GM12878 (cell line): ENCODE data around the gene ERO1B. TPM values are rescaled to one million over a fixed set of nuclear protein-coding genes. Genes with fewer than 3 reads are reported as not detected.

ENCODE experiments used
- CREM ChIP-seq: IDR thresholded peaks from 2 replicates; pipeline ENCODE4 v1.6.1; 2014; ENCODE audit warnings: antibody characterized with exemption, low read depth
- FOXM1 ChIP-seq: IDR thresholded peaks from 2 replicates; pipeline ENCODE4 v1.6.1; 2012; ENCODE audit warnings: low read depth, mild to moderate bottlenecking, inconsistent platforms, low read length, moderate library complexity
- GABPA ChIP-seq: IDR thresholded peaks from 2 replicates; pipeline ENCODE4 v1.6.1; 2014; ENCODE audit warnings: antibody characterized with exemption, low read depth, mild to moderate bottlenecking, inconsistent platforms
- NBN ChIP-seq: fragments of 450-650 bp; IDR thresholded peaks from 2 replicates; pipeline ENCODE4 v1.6.1; 2016
- NFYA ChIP-seq: IDR thresholded peaks from 2 replicates; pipeline ENCODE4 v1.6.1; 2011; ENCODE audit warnings: low read depth, mild to moderate bottlenecking, low read length, improper control_type of control experiment, borderline replicate concordance
- RUNX3 ChIP-seq: IDR thresholded peaks from 2 replicates; pipeline ENCODE4 v1.6.1; 2012; ENCODE audit warnings: low read length, inconsistent platforms
- TBL1XR1 ChIP-seq: IDR thresholded peaks from 2 replicates; pipeline ENCODE4 v1.6.1; 2012; ENCODE audit warnings: low read depth, low read length, improper control_type of control experiment
- ZNF207 ChIP-seq: fragments of 450-650 bp; IDR thresholded peaks from 2 replicates; pipeline ENCODE4 v1.6.1; 2014; ENCODE audit warnings: antibody characterized with exemption, mild to moderate bottlenecking, borderline replicate concordance
- polyA plus RNA-seq, 11 experiments: library from polyadenylated mRNA; depleted of rRNA in 4 of 11; unstranded in 6 of 11; stranded (reverse) in 5 of 11; fragments of >200 nt; fragmentation: Nextera tagmentation in 4 of 11; fragmentation: Illumina TruSeq in 1 of 11; extraction: Ambion mirVana in 4 of 11; extraction: Trizol in 1 of 11; gene quantifications; 1 replicate in 1 of 11; 2 replicates in 10 of 11; pipeline versions ENCODE4 v1.2.1 to v1.2.3, GENCODE V29; 2011 to 2016; ENCODE audit warnings: inconsistent platforms in 2 of 11, missing spikeins in 2 of 11, low read depth in 1 of 11
- total RNA-seq, 4 experiments: library from RNA; depleted of rRNA in 3 of 4; stranded (reverse); fragments of >200 nt in 3 of 4; fragmentation: Illumina TruSeq in 1 of 4; extraction: Trizol in 1 of 4; gene quantifications; 2 replicates each; pipeline versions ENCODE4 v1.2.1 to v1.2.3, GENCODE V29; 2013 to 2021
- TF ChIP-seq, protein P1 (sequence below): fragments of 450-650 bp; IDR thresholded peaks from 2 replicates; pipeline ENCODE4 v1.6.1; 2017; ENCODE audit warnings: mild to moderate bottlenecking, moderate library complexity

ERO1B gene
- total and polyA plus RNA-seq, 10 of the 15 experiments (the other 5 are each of a cell fraction or from before 2014, with no cell fraction given), result 9.0 to 30.9 (median 23.0) TPM

DNA sequence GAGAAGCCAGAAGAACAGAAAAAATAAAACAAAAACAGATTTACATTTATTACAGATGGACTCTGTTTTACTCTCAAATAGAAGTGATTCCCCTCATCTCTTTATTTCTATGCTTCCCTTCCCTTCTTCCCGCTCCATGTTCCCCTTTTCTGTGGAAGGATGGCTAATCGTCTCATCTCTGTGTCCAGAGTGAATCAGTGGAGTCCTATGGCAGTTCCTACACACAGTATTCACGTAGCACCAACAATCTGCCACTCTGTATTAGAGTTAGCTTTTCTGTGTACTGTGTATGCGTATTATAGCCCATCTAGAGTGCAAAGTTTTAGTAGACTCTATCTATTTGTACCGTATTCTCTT, 6.8 kb upstream of the ERO1B start (continued):
- TF ChIP-seq, protein P1, sequence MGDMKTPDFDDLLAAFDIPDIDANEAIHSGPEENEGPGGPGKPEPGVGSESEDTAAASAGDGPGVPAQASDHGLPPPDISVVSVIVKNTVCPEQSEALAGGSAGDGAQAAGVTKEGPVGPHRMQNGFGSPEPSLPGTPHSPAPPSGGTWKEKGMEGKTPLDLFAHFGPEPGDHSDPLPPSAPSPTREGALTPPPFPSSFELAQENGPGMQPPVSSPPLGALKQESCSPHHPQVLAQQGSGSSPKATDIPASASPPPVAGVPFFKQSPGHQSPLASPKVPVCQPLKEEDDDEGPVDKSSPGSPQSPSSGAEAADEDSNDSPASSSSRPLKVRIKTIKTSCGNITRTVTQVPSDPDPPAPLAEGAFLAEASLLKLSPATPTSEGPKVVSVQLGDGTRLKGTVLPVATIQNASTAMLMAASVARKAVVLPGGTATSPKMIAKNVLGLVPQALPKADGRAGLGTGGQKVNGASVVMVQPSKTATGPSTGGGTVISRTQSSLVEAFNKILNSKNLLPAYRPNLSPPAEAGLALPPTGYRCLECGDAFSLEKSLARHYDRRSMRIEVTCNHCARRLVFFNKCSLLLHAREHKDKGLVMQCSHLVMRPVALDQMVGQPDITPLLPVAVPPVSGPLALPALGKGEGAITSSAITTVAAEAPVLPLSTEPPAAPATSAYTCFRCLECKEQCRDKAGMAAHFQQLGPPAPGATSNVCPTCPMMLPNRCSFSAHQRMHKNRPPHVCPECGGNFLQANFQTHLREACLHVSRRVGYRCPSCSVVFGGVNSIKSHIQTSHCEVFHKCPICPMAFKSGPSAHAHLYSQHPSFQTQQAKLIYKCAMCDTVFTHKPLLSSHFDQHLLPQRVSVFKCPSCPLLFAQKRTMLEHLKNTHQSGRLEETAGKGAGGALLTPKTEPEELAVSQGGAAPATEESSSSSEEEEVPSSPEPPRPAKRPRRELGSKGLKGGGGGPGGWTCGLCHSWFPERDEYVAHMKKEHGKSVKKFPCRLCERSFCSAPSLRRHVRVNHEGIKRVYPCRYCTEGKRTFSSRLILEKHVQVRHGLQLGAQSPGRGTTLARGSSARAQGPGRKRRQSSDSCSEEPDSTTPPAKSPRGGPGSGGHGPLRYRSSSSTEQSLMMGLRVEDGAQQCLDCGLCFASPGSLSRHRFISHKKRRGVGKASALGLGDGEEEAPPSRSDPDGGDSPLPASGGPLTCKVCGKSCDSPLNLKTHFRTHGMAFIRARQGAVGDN, result no peak
- TF ChIP-seq FOXM1 (no peak), RUNX3 (no peak), TBL1XR1 (no peak), CREM (no peak), GABPA (no peak), ZNF207 (no peak), NBN (no peak), NFYA (no peak)
- TF ChIP-seq, all 136 proteins: peak for 0
